ENCODE data around the gene SYT17.

- TF ChIP-seq ESRRG (CRISPR knock-in tag; IDR thresholded peaks at IDR 0.05) (no peak), GLIS3 (CRISPR knock-in tag; IDR thresholded peaks at IDR 0.05) (no peak), OSR1 (CRISPR knock-in tag; IDR thresholded peaks at IDR 0.05) (no peak), ARNTL (CRISPR knock-in tag; IDR thresholded peaks at IDR 0.05; ENCODE audit: borderline replicate concordance, low read depth) (no peak), PATZ1 (CRISPR knock-in tag; IDR thresholded peaks at IDR 0.05; ENCODE audit: borderline replicate concordance) (no peak), ZNF8 (CRISPR knock-in tag; IDR thresholded peaks at IDR 0.05) (no peak), ZFP30 (CRISPR knock-in tag; IDR thresholded peaks at IDR 0.05) (no peak), SNAI2 (CRISPR knock-in tag; IDR thresholded peaks at IDR 0.05) (no peak), ZFP3 (CRISPR knock-in tag; IDR thresholded peaks at IDR 0.05) (no peak), BACH2 (CRISPR knock-in tag; IDR thresholded peaks at IDR 0.05; ENCODE audit: borderline replicate concordance) (no peak), TSHZ2 (CRISPR knock-in tag; IDR thresholded peaks at IDR 0.05) (no peak), RARB (CRISPR knock-in tag; IDR thresholded peaks at IDR 0.05) (no peak)
These were observed 9.2 kb downstream of the SYT17 start for GRCh38 chr16:19177111-19177739.
